Frontal cortex (tissue), 4 donors: ENCODE results near the gene KCNJ18. TPM values are rescaled to one million over a fixed set of nuclear protein-coding genes. Genes with fewer than 3 reads are reported as not detected.
"Not testable (repeated sequence)": the region's sequence is repeated elsewhere in the genome, so short reads cannot be mapped to it uniquely, and the experiment has no call there.

Experiments
- DNase-seq, 2 donors: peaks; one replicate each; pipeline ENCODE4 v3.0.0; 2012; ENCODE audit warnings: low spot score in 2 of 2
- FAIRE-seq: peaks from 2 replicates; lab custom pipeline; 2012; peaks lifted over from hg19 to GRCh38; lab: Jason Lieb, UNC
- total RNA-seq: library from RNA; depleted of rRNA; stranded (reverse); fragments of >200 nt; gene quantifications from one replicate; pipeline ENCODE4 v1.2.3, GENCODE V29; 2014
- donor health status: control.
- donor health status: control.
- donor health status: control.

Gene KCNJ18
- not detected for total RNA-seq

- DNase-seq, FAIRE-seq: not testable (repeated sequence)
Measured at GRCh38 chr17:21691883-21692703, at the start of gene KCNJ18. Gene KCNJ18 (plus strand): TSS chr17:21692523. CDS start chr17:21702787, 10,264 bp downstream.

GRCh38 chr17:21648125-21648524 is 44.2 kb upstream of the KCNJ18 start:
- FAIRE-seq, DNase-seq: not testable (repeated sequence)

GRCh38 chr17:21650043-21650442 is 42.3 kb upstream of the KCNJ18 start:
- not testable (repeated sequence) for FAIRE-seq, DNase-seq

GRCh38 chr17:21652049-21652448 is 40.3 kb upstream of the KCNJ18 start:
- not testable (repeated sequence) for DNase-seq, FAIRE-seq

GRCh38 chr17:21653211-21653610 is 39.1 kb upstream of the KCNJ18 start:
- FAIRE-seq, DNase-seq: not testable (repeated sequence)

GRCh38 chr17:21656518-21657309 is 35.6 kb upstream of the KCNJ18 start:
- not testable (repeated sequence) for DNase-seq, FAIRE-seq

GRCh38 chr17:21659635-21660034 is 32.7 kb upstream of the KCNJ18 start:
- FAIRE-seq = not testable (repeated sequence)

GRCh38 chr17:21661455-21661854 is 30.9 kb upstream of the KCNJ18 start:
- not testable (repeated sequence) for FAIRE-seq, DNase-seq

More at GRCh38 chr17:21659635-21660034, 32.7 kb upstream of the KCNJ18 start:
- DNase-seq = not testable (repeated sequence)

- FAIRE-seq, DNase-seq: not testable (repeated sequence)
Measured at GRCh38 chr17:21663166-21663565, 29.2 kb upstream of the KCNJ18 start.

GRCh38 chr17:21663614-21664474 is 28.5 kb upstream of the KCNJ18 start:
- DNase-seq, FAIRE-seq: not testable (repeated sequence)

- not testable (repeated sequence) for FAIRE-seq, DNase-seq
Measured at GRCh38 chr17:21665171-21665570, 27.2 kb upstream of the KCNJ18 start.

GRCh38 chr17:21665935-21666493 is 26.3 kb upstream of the KCNJ18 start:
- DNase-seq, FAIRE-seq: not testable (repeated sequence)

GRCh38 chr17:21666711-21667412 is 25.5 kb upstream of the KCNJ18 start:
- not testable (repeated sequence) for FAIRE-seq, DNase-seq

- not testable (repeated sequence) for FAIRE-seq, DNase-seq
Measured at GRCh38 chr17:21667413-21668117, 24.8 kb upstream of the KCNJ18 start.

- FAIRE-seq, DNase-seq: not testable (repeated sequence)
Measured at GRCh38 chr17:21668118-21668488, 24.2 kb upstream of the KCNJ18 start.

- not testable (repeated sequence) for DNase-seq, FAIRE-seq
Measured at GRCh38 chr17:21668746-21669508, 23.4 kb upstream of the KCNJ18 start.
